SW 1271 (cell line): Measurements from ENCODE around the gene NPLOC4.

Experiments
- DNase-seq, 2 experiments: peaks; one replicate each; lab custom pipeline; 2025; lab: John Stamatoyannopoulos, UW

Gene NPLOC4

DNA sequence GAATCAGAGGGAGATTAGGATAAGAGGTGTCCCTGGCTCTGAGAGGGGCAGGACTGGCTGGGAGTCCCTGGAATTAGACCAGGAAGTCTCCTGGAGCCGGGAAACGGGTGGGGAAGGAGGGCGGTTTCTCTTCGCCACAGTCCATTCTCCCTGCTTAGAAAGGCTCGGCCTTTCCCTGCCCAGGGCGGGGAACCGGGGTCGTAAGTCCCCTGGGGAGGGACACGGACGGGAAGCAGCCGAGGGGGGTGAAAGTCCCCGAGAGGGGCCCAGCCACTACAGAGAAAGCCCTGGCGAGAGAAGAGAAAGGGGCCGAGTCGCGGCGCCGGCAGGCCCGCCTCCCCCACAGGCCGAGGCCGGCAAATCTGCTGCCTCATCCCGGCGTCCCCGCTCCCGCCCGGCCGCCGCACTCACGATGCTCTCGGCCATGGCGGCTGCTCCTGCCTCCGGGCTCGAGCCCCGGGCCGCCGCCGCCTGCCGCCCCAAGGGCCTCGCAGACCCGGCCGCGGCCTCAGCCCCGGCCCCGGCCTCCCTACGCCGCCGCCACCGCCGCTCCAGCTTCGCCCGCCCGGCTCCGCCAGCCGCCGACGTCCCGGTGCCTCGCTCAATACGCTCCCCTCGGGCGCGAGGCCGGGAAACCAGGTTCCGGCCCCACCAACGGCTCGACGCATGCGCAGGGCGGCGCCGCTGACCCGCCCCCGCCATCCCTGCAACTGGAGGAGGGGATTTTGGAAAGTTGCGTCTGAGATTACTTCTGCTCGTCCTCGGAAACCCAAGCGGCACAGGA, at the start of gene NPLOC4, which contains the start of gene TSPAN10:
TSS of gene NPLOC4 (minus strand) at position 608 of the 784 bp plus-strand sequence. CDS start at position 426, 182 bp downstream.
TSS of gene TSPAN10 (plus strand) at position 692 of the 784 bp plus-strand sequence. CDS start 5,217 bp downstream, outside the sequence.
- DNase-seq: peak; percentile 34 to 69

DNA sequence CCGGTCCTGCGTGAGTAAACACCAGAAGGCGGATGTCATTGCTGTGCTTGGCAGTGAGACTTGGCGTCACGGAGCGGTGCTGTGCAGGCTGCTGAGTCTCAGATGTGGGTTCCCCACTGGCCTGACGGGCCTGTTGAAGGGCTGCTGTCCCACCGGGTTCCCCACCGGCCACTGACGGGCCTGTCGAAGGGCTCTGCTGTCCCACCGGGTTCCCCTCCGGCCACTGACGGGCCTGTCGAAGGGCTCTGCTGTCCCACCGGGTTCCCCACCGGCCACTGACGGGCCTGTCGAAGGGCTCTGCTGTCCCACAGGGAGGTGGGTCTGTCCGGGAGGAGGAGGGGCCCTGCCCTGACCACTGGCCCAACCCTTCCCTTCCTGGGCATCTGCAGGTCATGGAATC, 49.7 kb upstream of the NPLOC4 start:
- no peak for DNase-seq

GRCh38 chr17:81685108-81685507, 48.2 kb upstream of the NPLOC4 start:
- DNase-seq: no peak

- DNase-seq: no peak
These were observed 47.6 kb upstream of the NPLOC4 start for GRCh38 chr17:81684442-81684911.

- DNase-seq: peak; percentile 96 to 97
These were observed 46.9 kb upstream of the NPLOC4 start, which contains the start of the genes ARL16 and HGS for GRCh38 chr17:81683584-81684441. TSS of gene ARL16 (minus strand) at chr17:81683797. CDS start at chr17:81683753, 44 bp downstream. TSS of gene HGS (plus strand) at chr17:81684011. CDS start at chr17:81684067, 56 bp downstream.

DNA sequence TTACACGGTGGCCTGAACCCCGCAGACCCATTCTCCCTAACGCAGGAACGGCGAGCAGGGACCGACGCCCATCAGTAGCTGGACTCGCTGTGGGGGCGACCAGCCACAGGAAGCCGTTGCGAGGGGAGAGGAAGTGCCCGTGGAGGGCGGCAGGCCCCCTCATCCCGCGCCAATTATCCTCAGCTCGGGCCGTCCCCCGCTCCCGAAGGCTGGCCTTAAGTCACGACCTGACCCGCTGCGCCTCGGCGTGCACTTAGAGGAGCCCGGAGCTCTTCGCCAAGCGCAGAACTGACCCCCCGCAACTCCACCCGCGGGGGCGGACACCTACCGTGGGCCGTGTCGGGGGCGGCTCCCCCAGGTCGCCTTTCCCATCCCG, 46.3 kb upstream of the NPLOC4 start:
- DNase-seq: no peak

DNA sequence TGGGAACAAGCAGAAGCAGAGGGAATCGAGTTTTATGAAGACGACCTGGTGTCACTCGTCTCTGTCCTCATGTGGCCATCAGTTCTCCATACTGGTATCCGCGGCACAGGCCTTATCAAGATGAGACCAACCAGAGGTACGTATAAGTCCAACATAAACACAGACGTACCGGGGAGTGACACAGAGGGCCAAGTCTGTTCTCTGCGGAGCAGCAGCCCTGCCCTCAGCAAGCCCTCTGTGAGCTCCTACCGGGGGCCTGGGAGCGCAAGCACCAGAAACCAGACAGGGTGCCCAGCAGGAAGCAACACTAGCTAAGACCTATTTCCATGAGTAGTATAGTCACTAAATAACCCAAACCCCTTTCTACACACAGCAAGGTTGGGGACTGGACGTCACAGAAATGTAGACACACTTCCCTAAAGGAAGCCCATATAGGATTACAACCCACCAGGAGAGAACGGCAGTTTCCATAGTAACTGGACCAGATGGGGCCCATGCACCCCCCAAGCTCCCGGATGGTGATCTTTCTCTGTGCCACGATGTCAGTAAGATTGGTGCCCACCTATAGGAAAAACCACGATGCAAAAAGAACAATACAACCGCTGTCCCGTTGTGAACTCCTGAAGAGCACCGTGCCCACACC, 45.8 kb upstream of the NPLOC4 start:
- DNase-seq: no peak

DNA sequence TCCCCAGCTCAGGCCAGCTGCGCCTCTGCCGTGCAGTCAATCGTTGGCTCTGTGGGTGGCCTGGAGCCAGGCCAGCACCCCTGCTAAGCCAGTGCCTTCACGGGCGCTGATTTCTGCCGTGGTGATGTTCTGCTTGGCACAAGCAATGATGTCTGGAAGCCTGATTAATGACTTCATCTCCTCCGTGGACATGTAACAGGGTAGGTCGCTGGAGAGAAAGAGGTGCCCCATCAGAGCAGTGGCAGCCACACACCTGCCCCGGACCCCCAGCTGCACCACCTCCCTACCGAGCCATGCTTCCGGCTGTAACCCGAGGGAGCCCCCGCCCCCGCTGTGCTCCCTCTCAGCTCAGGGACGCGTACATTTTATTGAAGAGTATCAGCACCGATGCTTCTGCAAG, 44.8 kb upstream of the NPLOC4 start:
- DNase-seq: no peak

DNA sequence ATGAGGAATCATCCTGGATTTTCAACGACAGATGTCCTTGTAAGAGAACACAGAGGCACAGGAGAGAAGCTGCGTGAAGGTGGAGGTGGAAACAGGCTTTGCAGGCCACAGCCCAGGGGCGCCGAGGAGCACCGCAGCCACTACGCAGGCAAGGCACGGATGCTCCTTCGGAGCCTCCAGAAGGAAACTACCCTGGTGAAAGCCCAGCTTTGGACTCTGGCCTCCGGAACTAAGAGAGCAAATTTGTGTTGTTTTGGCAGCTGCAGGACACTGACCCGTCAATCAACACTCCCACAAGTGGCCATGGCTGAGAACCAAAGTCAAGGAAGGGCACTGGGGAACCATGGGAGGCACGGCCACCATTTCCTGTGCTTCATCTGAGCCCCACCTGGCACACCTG, 43.2 kb upstream of the NPLOC4 start:
- DNase-seq: no peak

DNA sequence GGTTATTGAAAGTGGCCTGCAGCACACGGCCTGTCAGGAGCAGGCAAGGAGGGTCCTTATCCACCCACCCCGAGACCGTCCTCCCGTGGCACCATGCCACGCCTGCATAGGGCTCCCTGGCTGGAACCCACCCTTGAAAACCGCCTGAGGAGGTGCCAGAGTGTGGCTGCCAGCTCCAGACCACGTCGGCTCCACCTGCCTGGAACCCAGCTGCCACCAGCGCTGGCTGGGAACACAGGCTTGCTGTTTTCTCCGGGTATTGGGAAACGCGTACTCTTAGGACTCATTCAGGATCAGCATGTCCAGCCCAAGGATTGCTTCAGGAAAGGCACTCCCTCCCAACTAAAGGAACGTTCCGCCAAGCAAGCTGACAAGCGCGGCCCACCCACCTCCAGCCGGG, 40.0 kb upstream of the NPLOC4 start:
- no peak for DNase-seq

DNA sequence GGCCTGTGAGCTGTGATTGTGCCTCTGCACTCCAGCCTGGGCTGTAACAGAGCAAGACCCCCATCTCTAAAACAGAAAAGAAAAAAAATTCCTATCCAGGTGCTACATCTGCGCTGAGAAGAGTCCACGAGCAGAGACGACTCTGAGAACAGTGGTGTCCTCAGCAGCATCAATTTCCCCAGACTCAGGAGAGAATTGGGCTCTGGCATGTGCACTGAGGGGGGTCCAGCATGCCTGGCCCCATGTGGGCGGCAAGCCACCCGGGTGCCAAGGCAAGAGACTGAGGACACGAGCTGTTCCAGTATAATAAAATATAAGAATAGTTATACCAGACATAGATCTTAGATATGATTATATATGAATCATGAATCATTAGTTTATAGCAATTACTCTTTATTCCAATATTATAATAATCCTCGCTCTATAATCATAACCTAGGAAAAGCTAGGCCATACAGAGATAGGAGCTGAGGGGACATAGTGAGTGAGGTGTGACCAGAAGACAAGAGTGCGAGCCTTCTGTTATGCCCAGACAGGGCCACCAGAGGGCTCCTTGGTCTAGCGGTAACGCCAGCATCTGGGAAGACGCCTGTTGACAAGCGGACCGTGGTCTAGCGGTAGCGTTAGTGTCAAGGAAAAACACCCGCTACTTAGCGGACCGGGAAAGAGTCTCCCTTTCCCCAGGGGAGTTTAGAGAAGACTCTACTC, 38.8 kb upstream of the NPLOC4 start:
- peak in 1 of 2 experiments; percentile 11 for DNase-seq

DNA sequence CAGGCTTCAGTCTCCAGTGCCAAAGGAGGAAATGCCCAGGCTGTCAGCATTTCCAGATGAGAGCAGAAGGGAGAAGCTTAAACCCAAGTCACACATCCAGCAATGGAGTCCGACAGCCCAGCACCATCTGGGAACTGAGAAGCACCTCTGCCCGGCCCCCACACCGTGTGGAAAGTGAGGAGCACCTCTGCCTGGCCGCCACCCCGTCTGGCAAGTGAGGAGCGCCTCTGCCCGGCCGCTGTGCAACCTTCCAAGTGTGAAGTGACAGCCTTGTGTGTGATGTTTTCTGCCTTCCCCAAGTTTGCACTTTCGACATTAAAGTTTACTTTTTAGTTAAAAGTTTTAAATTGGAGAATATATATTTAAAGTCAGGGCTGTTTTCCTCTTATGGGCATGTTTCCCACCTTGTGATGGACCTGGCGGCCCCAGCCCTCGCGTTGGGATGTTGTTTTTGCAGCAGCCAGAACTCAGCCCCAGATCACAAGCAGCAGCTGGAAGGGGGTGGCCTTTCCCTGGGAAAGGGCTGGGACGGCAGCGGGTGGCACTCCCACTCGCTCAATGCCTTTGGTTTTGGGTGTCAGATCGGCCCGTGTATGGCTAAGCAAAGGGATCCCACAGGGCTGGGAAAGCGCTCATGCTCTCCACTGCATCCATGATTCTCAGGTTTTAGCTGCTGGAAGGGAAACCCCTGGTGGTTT, 36.8 kb upstream of the NPLOC4 start:
- DNase-seq: no peak

GRCh38 chr17:81672954-81673353, 36.0 kb upstream of the NPLOC4 start:
- no peak for DNase-seq

DNA sequence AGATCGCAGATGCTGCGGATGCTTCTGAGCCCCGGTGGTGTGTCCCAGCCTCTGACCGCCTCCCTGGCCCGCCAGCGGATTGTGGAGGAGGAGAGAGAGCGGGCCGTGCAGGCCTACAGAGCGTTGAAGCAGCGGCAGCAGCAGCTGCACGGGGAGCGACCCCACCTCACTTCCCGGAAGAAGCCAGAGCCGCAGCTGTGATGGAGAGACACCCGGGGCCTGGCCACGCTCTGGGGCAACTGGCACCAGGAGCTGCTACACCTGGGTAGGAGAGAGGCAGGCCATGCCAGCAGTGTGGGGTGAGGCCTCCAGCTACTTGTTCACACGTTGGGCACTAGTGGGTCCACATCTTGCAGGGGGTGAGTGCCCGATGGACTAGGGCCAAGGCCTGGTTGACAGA, 35.6 kb upstream of the NPLOC4 start:
- DNase-seq: no peak

GRCh38 chr17:81667754-81668153, 30.8 kb upstream of the NPLOC4 start:
- DNase-seq: no peak

DNA sequence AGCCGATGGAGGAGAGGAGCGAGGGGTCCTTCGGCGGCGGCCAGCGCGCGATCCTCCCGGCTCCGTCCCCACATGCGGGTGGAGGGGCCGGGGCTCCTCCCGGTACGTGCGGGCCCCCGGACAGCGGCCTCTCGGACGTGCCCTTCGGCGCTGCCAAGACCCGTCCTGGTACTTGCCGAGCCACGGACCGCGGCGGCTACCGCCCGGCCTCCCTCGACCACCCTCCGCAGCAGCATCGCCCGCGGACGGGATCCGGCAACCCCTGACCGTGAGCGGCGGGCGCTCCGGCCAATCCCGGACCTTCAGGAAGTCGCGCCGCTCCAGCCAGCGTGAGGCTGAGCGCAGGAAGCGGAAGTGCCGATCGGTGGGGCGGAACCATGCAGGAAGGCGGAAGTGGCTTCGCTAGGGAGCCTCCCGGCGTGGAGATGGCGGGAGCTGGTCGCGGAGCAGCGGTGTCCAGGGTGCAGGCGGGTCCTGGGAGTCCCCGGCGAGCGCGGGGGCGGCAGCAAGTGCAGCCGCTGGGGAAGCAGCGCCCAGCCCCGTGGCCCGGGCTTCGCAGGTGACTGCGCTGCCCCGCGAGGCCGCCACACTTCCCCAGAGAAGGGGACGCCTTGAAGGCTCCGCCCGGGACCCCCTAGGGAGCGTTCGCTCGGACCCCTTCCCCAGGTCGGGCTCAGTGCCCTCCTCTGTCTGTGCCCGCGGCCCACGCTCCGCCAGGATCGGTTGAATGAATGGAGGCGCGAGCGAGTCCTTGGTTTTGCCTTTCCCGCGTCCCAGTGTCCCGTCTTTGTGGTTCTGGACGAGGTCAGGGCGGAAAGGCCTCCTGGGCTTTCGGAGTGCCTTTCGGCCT, 29.7 kb upstream of the NPLOC4 start, which contains the start of the genes CCDC137 and OXLD1:
TSS of gene CCDC137 (plus strand) at position 396 of the 850 bp plus-strand sequence. CDS start at position 426, 30 bp downstream.
TSS of gene OXLD1 (minus strand) at position 264 of the 850 bp plus-strand sequence. CDS start at position 236, 28 bp downstream.
- peak; percentile 82 to 91 for DNase-seq

DNA sequence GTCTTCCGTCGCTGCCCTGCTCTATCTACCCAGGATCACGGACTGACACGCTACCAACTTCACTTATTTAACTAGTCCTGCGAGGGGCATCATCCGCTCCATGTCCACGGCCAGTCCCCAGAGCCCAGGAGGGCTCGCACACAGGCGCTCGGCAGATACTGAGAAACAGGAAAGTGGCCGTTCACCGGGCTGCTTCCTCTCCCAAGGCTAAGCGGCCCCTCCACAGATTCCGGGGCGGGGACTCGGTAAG, 29.1 kb upstream of the NPLOC4 start:
- peak in 1 of 2 experiments; percentile 36 for DNase-seq

DNA sequence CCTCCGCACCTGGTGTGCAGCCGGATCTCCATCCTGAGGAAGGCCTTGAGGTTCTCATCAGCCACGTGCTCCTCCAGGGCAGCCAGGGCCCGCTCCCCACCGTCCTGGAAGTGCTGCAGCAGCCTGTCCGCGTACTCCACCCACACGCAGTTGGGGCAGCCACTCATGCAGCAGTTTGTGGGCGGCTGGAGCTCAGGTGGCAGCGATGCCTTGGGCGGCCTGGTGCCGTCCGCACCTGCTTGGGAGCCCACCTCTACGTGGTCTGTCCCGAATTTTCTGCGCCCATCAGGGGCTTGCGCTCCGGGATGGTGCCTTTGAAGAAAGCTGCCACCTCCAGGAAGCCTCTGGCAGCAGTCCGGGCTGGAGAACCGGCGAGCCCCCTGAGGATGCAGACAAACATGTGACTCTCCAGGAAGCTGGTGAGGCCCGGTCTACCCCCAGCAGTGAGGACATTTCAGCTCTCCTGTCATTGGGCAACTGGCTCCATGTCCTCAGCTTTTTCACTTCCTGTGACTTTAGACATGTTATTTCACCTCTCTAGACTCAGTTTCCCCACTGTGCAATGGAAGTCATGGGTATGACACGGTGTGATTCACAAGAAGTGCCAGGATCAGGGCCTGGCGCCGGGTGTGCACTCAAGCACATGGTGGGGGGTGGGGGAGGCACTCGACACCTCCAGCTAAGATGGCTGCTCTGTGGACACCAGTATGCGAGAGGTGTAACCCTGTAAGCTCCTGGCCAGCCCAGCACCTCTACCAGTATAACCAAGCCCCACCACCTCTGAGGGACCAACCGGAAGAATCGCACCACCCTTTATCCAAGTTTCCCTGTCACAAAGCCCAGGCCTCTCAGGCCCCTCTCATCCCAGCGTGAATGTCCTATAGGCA, 28.5 kb upstream of the NPLOC4 start:
- peak in 1 of 2 experiments; percentile 36 for DNase-seq

DNA sequence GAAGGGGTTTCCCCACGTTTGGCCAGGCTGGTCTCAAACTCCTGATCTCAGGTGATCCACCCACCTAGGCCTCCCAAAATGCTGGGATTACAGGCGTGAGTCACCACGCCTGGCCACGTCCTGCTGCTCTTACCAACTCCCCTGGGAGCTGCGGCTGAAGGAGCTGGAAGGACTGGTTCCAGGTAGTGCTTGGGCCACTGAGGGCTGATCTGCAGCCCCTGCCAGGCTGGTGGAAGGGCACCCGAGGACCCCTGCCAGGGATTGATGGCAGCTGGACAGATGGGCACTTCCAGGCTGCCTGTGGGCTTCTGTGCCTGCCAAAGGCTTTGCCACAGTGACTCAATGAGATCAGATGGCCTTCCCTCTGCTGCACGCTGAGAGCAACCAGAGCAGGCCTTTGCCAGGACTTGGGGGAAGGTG, 27.1 kb upstream of the NPLOC4 start:
- no peak for DNase-seq
